ENCODE data around the gene CAMK2B.

The CAMK2B gene

GRCh38 chr7:44313016-44313415 is 12.4 kb downstream of the CAMK2B start:
- TF ChIP-seq PAX5 (IDR thresholded peaks at IDR 0.05; ENCODE audit: insufficient read depth, low read length, severe bottlenecking), result no peak
- no peak for TF ChIP-seq POLR2AphosphoS5 (IDR thresholded peaks at IDR 0.05; ENCODE audit: low read depth, low read length)
- no peak for TF ChIP-seq TAF1 (IDR thresholded peaks at IDR 0.05; ENCODE audit: low read depth, low read length)
- no peak for TF ChIP-seq POLR2A (IDR thresholded peaks at IDR 0.05; ENCODE audit: low read depth, low read length)
- no peak for TF ChIP-seq POU2F2 (IDR thresholded peaks at IDR 0.05; ENCODE audit: low read depth, low read length)
- no peak for TF ChIP-seq SPI1 (IDR thresholded peaks at IDR 0.05; ENCODE audit: low read depth, low read length)
- DNase-seq (ENCODE audit: insufficient read length, low spot score), result no peak
- FAIRE-seq, result no peak

- no peak for DNase-seq (ENCODE audit: insufficient read length, low spot score)
- FAIRE-seq, result no peak
- no peak for TF ChIP-seq POLR2AphosphoS5 (IDR thresholded peaks at IDR 0.05; ENCODE audit: low read depth, low read length)
- no peak for TF ChIP-seq TAF1 (IDR thresholded peaks at IDR 0.05; ENCODE audit: low read depth, low read length)
- no peak for TF ChIP-seq SPI1 (IDR thresholded peaks at IDR 0.05; ENCODE audit: low read depth, low read length)
- no peak for TF ChIP-seq POU2F2 (IDR thresholded peaks at IDR 0.05; ENCODE audit: low read depth, low read length)
- no peak for TF ChIP-seq POLR2A (IDR thresholded peaks at IDR 0.05; ENCODE audit: low read depth, low read length)
- TF ChIP-seq PAX5 (IDR thresholded peaks at IDR 0.05; ENCODE audit: insufficient read depth, low read length, severe bottlenecking), result no peak
Observed at GRCh38 chr7:44311561-44312495, 13.6 kb downstream of the CAMK2B start.

GRCh38 chr7:44310221-44310848 is 15.1 kb downstream of the CAMK2B start:
- DNase-seq (ENCODE audit: insufficient read length, low spot score) (no peak), FAIRE-seq (peak; percentile 80)
- no peak for TF ChIP-seq POU2F2 (IDR thresholded peaks at IDR 0.05; ENCODE audit: low read depth, low read length)
- TF ChIP-seq SPI1 (IDR thresholded peaks at IDR 0.05; ENCODE audit: low read depth, low read length), result no peak
- no peak for TF ChIP-seq POLR2AphosphoS5 (IDR thresholded peaks at IDR 0.05; ENCODE audit: low read depth, low read length)
- no peak for TF ChIP-seq PAX5 (IDR thresholded peaks at IDR 0.05; ENCODE audit: insufficient read depth, low read length, severe bottlenecking)
- no peak for TF ChIP-seq TAF1 (IDR thresholded peaks at IDR 0.05; ENCODE audit: low read depth, low read length)

DNA sequence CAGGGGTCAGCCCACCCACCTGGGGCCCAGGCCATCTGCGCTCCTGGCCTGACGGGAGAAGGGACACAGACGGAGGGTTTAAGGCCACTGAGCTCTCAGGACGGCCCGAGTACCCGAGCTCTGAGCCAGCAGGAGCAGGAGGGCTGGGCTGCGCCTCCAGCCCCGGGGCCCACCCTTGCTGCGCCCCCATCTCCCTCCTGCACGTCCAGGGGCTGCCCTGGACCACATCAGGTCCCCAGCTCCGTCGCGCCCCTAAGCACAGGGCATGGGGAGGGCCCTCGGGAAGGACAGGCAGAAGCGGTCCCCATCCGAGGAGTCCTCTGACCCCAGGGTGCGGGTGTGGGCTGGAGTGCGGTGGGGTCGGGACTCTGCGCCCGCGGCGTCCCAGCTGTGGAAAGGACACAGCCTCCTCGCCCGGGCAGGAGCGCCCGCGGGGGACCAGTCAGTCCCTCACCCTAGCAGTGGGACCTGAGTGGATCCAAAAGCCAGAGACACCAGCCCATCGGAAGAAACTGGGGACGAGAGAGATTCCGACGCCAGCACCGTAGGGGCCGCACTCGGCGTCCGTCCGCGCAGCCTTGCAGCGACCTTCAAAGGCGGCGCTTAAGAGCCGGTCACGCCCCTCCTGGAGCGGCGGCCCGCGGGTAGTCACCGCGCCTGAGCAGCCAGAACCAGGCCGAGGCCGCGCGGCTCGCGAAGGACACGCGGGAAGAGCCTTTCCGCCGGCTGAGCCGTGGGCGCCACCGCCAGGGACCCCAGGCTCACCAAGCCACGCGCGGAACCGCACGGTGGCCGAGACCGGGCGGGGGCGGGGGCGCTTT is 15.9 kb downstream of the CAMK2B start:
- no peak for TF ChIP-seq PAX5 (IDR thresholded peaks at IDR 0.05; ENCODE audit: insufficient read depth, low read length, severe bottlenecking)
- TF ChIP-seq TAF1 (IDR thresholded peaks at IDR 0.05; ENCODE audit: low read depth, low read length), result no peak
- no peak for TF ChIP-seq POU2F2 (IDR thresholded peaks at IDR 0.05; ENCODE audit: low read depth, low read length)
- TF ChIP-seq POLR2AphosphoS5 (IDR thresholded peaks at IDR 0.05; ENCODE audit: low read depth, low read length), result no peak
- TF ChIP-seq SPI1 (IDR thresholded peaks at IDR 0.05; ENCODE audit: low read depth, low read length), result no peak
- TF ChIP-seq POLR2A (IDR thresholded peaks at IDR 0.05; ENCODE audit: low read depth, low read length), result no peak
- DNase-seq (ENCODE audit: insufficient read length, low spot score), result no peak
- FAIRE-seq, result peak; percentile 62

GRCh38 chr7:44308596-44309270 is 16.7 kb downstream of the CAMK2B start:
- no peak for DNase-seq (ENCODE audit: insufficient read length, low spot score)
- no peak for TF ChIP-seq TAF1 (IDR thresholded peaks at IDR 0.05; ENCODE audit: low read depth, low read length)
- no peak for TF ChIP-seq SPI1 (IDR thresholded peaks at IDR 0.05; ENCODE audit: low read depth, low read length)
- FAIRE-seq, result no peak

DNA sequence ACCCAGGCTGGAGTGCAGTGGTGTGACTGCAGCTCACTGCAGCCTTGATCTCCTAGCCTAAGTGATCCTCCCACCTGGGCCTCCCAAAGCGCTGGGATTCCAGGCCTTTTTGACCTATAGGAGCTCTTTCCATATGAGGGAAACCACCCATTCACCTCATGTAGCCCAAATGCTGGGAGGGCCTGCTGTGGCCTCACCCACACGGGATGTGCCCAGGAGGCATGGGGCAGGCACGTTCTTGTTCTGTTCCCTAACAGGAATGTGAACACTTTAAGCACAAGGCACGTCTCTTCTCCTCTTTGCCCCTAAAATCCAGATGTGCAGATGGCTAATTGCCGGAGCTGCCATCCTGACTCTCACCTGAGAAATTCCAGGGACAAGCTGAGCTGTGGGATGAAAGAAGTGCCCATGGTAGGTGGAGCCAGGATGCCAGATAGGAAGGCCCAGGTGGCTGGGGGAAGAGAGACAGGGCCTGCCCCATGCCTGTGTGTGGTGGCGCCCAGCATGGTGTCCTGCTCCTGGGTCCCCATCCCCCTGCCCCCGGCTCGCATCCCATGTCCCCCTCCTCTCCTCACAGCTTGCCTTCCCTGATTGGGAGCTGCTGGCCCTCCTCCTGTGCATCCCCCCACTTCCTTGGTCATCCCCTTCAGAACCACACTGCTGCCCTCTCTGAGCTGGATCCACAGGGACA is 17.3 kb downstream of the CAMK2B start:
- no peak for DNase-seq (ENCODE audit: insufficient read length, low spot score)
- TF ChIP-seq TAF1 (IDR thresholded peaks at IDR 0.05; ENCODE audit: low read depth, low read length), result no peak
- no peak for TF ChIP-seq POU2F2 (IDR thresholded peaks at IDR 0.05; ENCODE audit: low read depth, low read length)
- TF ChIP-seq SPI1 (IDR thresholded peaks at IDR 0.05; ENCODE audit: low read depth, low read length), result no peak
- no peak for TF ChIP-seq PAX5 (IDR thresholded peaks at IDR 0.05; ENCODE audit: insufficient read depth, low read length, severe bottlenecking)
- no peak for TF ChIP-seq POLR2AphosphoS5 (IDR thresholded peaks at IDR 0.05; ENCODE audit: low read depth, low read length)
- no peak for TF ChIP-seq POLR2A (IDR thresholded peaks at IDR 0.05; ENCODE audit: low read depth, low read length)
- no peak for FAIRE-seq

- DNase-seq (ENCODE audit: insufficient read length, low spot score) (no peak), FAIRE-seq (peak; percentile 81)
- TF ChIP-seq POLR2A (IDR thresholded peaks at IDR 0.05; ENCODE audit: low read depth, low read length) (no peak), POLR2AphosphoS5 (IDR thresholded peaks at IDR 0.05; ENCODE audit: low read depth, low read length) (no peak), POU2F2 (IDR thresholded peaks at IDR 0.05; ENCODE audit: low read depth, low read length) (no peak), TAF1 (IDR thresholded peaks at IDR 0.05; ENCODE audit: low read depth, low read length) (no peak), SPI1 (IDR thresholded peaks at IDR 0.05; ENCODE audit: low read depth, low read length) (no peak), PAX5 (IDR thresholded peaks at IDR 0.05; ENCODE audit: insufficient read depth, low read length, severe bottlenecking) (no peak)
Observed at GRCh38 chr7:44307301-44307900, 18.0 kb downstream of the CAMK2B start.

- DNase-seq (ENCODE audit: insufficient read length, low spot score), result no peak
- TF ChIP-seq POLR2A (IDR thresholded peaks at IDR 0.05; ENCODE audit: low read depth, low read length) (no peak), SPI1 (IDR thresholded peaks at IDR 0.05; ENCODE audit: low read depth, low read length) (no peak), POU2F2 (IDR thresholded peaks at IDR 0.05; ENCODE audit: low read depth, low read length) (no peak), TAF1 (IDR thresholded peaks at IDR 0.05; ENCODE audit: low read depth, low read length) (no peak), PAX5 (IDR thresholded peaks at IDR 0.05; ENCODE audit: insufficient read depth, low read length, severe bottlenecking) (no peak), POLR2AphosphoS5 (IDR thresholded peaks at IDR 0.05; ENCODE audit: low read depth, low read length) (no peak)
- FAIRE-seq, result peak; percentile 43
Observed at GRCh38 chr7:44306606-44307005, 18.8 kb downstream of the CAMK2B start.
